Mucosa of descending colon (tissue), 3 donors: Measurements from ENCODE around the gene RTCA. TPM values are rescaled to one million over a fixed set of nuclear protein-coding genes. Genes with fewer than 3 reads are reported as not detected.
"Not testable (repeated sequence)": the region's sequence is repeated elsewhere in the genome, so short reads cannot be mapped to it uniquely, and the experiment has no call there.

Source experiments
- ATAC-seq: fragments of 200-7000 bp; cut with Tn5 transposase; one replicate; pipeline ENCODE4 v1.9.1; 2020; ENCODE audit warnings: mild to moderate bottlenecking, moderate library complexity
- DNase-seq, 3 donors: peaks; one replicate each; pipeline ENCODE4 v3.0.0-alpha.2; 2020
- H3K36me3 ChIP-seq: fragments of 200-600 bp; one replicate; pipeline ENCODE4 v1.8.0; 2021; ENCODE audit warnings: low read depth, mild to moderate bottlenecking
- H3K4me1 ChIP-seq: fragments of 200-600 bp; one replicate; pipeline ENCODE4 v1.8.0; 2021; ENCODE audit warnings: low read depth, mild to moderate bottlenecking
- H3K4me3 ChIP-seq: fragments of 200-600 bp; one replicate; pipeline ENCODE4 v1.8.0; 2021; ENCODE audit warnings: mild to moderate bottlenecking
- H3K9me3 ChIP-seq: fragments of 200-600 bp; one replicate; pipeline ENCODE4 v1.8.0; 2021; ENCODE audit warnings: mild to moderate bottlenecking
- CTCF ChIP-seq: fragments of 200-600 bp; IDR thresholded peaks from one replicate; pipeline ENCODE4 v1.8.0; 2022; ENCODE audit warnings: antibody characterized with exemption, mild to moderate bottlenecking
- intact Hi-C, 2 donors: fragments of 100-400 bp; cut with DNase I in 1 of 2; cut with micrococcal nuclease in 1 of 2; formaldehyde crosslinking; loops; one replicate each; pipeline versions ENCODE4 v1.11.0 to v1.11.1; 2022; cut with DNase I, micrococcal nuclease
- total RNA-seq, 3 donors: library from RNA; stranded (reverse); fragmentation: NEBNext Ultra II Directional in 2 of 3; extraction: Animal tissue kit (Norgen Biotek cat#: 25700) in 2 of 3; gene quantifications; one replicate each; pipeline versions ENCODE4 v1.2.1 to v1.2.4, GENCODE V29; 2021 to 2023
- donor health status: DM: no; HTN: no; CAD: no; lungs with moderate emphysema.
- donor health status: DM: no; HTN: no; CAD: no.
- donor health status: DM: no; HTN: yes; CAD: no.

Gene RTCA
- total RNA-seq, 3 donors from 2014 or later, result 35.0 to 40.1 (median 36.3) TPM

DNA sequence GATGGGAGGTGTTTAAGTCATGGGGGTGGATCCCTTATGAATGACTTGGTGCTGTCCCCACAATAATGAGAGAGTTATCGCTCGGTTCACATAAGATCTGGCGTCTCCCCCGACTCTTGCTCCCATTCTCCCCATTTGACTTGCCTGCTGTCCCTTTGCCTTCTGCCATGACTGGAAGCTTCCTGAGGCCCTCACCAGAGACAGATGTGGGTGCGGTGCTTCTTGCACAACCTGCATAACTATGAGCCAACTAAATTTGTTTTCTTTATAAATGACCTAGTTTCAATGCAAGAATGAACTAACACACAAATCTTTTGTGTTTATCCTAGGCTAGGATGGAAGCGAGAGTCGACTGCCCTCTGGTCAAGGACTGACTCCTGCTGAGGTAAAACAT, 55.1 kb downstream of the RTCA start:
- ATAC-seq (no peak), DNase-seq (no peak)
- no peak for TF ChIP-seq CTCF
- no peaks in the 10 kb centered on the region for H3K36me3 ChIP-seq
- peaks cover 2% of the 10 kb centered on the region for H3K4me1 ChIP-seq
- intact Hi-C loops, result no loop called here
- H3K4me3 ChIP-seq, result no peak overlapping the region
- H3K9me3 ChIP-seq, result peaks cover 15% of the 10 kb centered on the region

GRCh38 chr1:100321506-100321905, 55.5 kb downstream of the RTCA start:
- H3K4me3 ChIP-seq, result no peak overlapping the region
- peaks cover 2% of the 10 kb centered on the region for H3K4me1 ChIP-seq
- intact Hi-C loops, result no loop called here
- no peak for ATAC-seq
- DNase-seq, result no peak
- no peaks in the 10 kb centered on the region for H3K36me3 ChIP-seq
- no peak for TF ChIP-seq CTCF
- peaks cover 12% of the 10 kb centered on the region for H3K9me3 ChIP-seq

GRCh38 chr1:100322436-100323211, 56.6 kb downstream of the RTCA start:
- TF ChIP-seq CTCF, result no peak
- no peaks in the 10 kb centered on the region for H3K36me3 ChIP-seq
- DNase-seq, result no peak
- ATAC-seq, result peak; percentile 43
- H3K4me1 ChIP-seq, result peaks cover 2% of the 10 kb centered on the region
- intact Hi-C loops, result no loop called here
- H3K4me3 ChIP-seq, result no peak overlapping the region
- peaks cover 8% of the 10 kb centered on the region for H3K9me3 ChIP-seq

- Histone ChIP-seq H3K4me1 (peaks cover 2% of the 10 kb centered on the region), H3K4me3 (no peak overlapping the region), H3K9me3 (peaks cover 8% of the 10 kb centered on the region), H3K36me3 (no peaks in the 10 kb centered on the region)
- DNase-seq (no peak), ATAC-seq (peak; percentile 42)
- intact Hi-C loops, result no loop called here
- TF ChIP-seq CTCF, result no peak
Observed at GRCh38 chr1:100323419-100324106, 57.5 kb downstream of the RTCA start.

GRCh38 chr1:100325415-100326324, 59.7 kb downstream of the RTCA start:
- no peak overlapping the region for H3K4me3 ChIP-seq
- H3K4me1 ChIP-seq, result peaks cover 2% of the 10 kb centered on the region
- H3K36me3 ChIP-seq, result no peaks in the 10 kb centered on the region
- ATAC-seq (no peak), DNase-seq (no peak)
- intact Hi-C loops, result no loop called here
- no peaks in the 10 kb centered on the region for H3K9me3 ChIP-seq
- TF ChIP-seq CTCF, result no peak

- H3K4me1 ChIP-seq, DNase-seq, H3K36me3 ChIP-seq, H3K9me3 ChIP-seq, intact Hi-C loops, H3K4me3 ChIP-seq, ATAC-seq: not testable (repeated sequence)
Observed at GRCh38 chr1:100326325-100326670, 60.3 kb downstream of the RTCA start.
